Rectal smooth muscle tissue (tissue), 1 donor: Measurements from ENCODE around the gene FFAR1.

Experiments
- H3K27ac ChIP-seq: one replicate; pipeline ENCODE4 v1.7.0; 2013; ENCODE audit warnings: low read depth, low read length, inconsistent platforms
- H3K27me3 ChIP-seq: one replicate; pipeline ENCODE4 v1.7.0; 2013; ENCODE audit warnings: low read length; ENCODE audit not compliant: control insufficient read depth, insufficient read depth
- H3K36me3 ChIP-seq: one replicate; pipeline ENCODE4 v1.7.0; 2013; ENCODE audit warnings: low read length; ENCODE audit not compliant: control insufficient read depth, insufficient read depth
- H3K4me1 ChIP-seq: one replicate; pipeline ENCODE4 v1.7.0; 2013; ENCODE audit warnings: low read length; ENCODE audit not compliant: control insufficient read depth, insufficient read depth
- H3K4me3 ChIP-seq: one replicate; pipeline ENCODE4 v1.7.0; 2013; ENCODE audit warnings: low read length
- H3K9ac ChIP-seq: one replicate; pipeline ENCODE4 v1.7.0; 2013; ENCODE audit warnings: low read length

FFAR1 gene

GRCh38 chr19:35308910-35309309 lies 38.8 kb upstream of the FFAR1 start:
- no peaks in the 10 kb centered on the region for H3K36me3 ChIP-seq
- peaks cover 3% of the 10 kb centered on the region for H3K27me3 ChIP-seq
- no peak overlapping the region for H3K27ac ChIP-seq
- no peak overlapping the region for H3K4me3 ChIP-seq
- no peak overlapping the region for H3K9ac ChIP-seq
- H3K4me1 ChIP-seq: no peaks in the 10 kb centered on the region

- Histone ChIP-seq H3K36me3 (no peaks in the 10 kb centered on the region), H3K27me3 (no peaks in the 10 kb centered on the region), H3K9ac (no peak overlapping the region), H3K4me1 (no peaks in the 10 kb centered on the region), H3K4me3 (no peak overlapping the region), H3K27ac (no peak overlapping the region)
Measured at GRCh38 chr19:35309481-35310279, 38.0 kb upstream of the FFAR1 start.

GRCh38 chr19:35310331-35310730 lies 37.4 kb upstream of the FFAR1 start:
- Histone ChIP-seq H3K27me3 (no peaks in the 10 kb centered on the region), H3K4me1 (no peaks in the 10 kb centered on the region), H3K4me3 (no peak overlapping the region), H3K9ac (no peak overlapping the region), H3K27ac (no peak overlapping the region), H3K36me3 (no peaks in the 10 kb centered on the region)

- Histone ChIP-seq H3K36me3 (no peaks in the 10 kb centered on the region), H3K4me3 (no peak overlapping the region), H3K27ac (no peak overlapping the region), H3K27me3 (no peaks in the 10 kb centered on the region), H3K4me1 (no peaks in the 10 kb centered on the region), H3K9ac (no peak overlapping the region)
Measured at GRCh38 chr19:35310811-35311465, 36.8 kb upstream of the FFAR1 start.

GRCh38 chr19:35311901-35312665 lies 35.6 kb upstream of the FFAR1 start:
- H3K4me3 ChIP-seq: no peak overlapping the region
- no peak overlapping the region for H3K9ac ChIP-seq
- H3K4me1 ChIP-seq: no peaks in the 10 kb centered on the region

GRCh38 chr19:35313587-35313986 lies 34.1 kb upstream of the FFAR1 start:
- H3K36me3 ChIP-seq: no peaks in the 10 kb centered on the region
- no peak overlapping the region for H3K27ac ChIP-seq
- H3K9ac ChIP-seq: no peak overlapping the region
- H3K4me1 ChIP-seq: no peaks in the 10 kb centered on the region
- no peak overlapping the region for H3K4me3 ChIP-seq
- no peaks in the 10 kb centered on the region for H3K27me3 ChIP-seq

More at GRCh38 chr19:35311901-35312665, 35.6 kb upstream of the FFAR1 start:
- H3K27me3 ChIP-seq: no peaks in the 10 kb centered on the region
- no peaks in the 10 kb centered on the region for H3K36me3 ChIP-seq
- H3K27ac ChIP-seq: no peak overlapping the region

- H3K36me3 ChIP-seq: no peaks in the 10 kb centered on the region
- H3K4me3 ChIP-seq: no peak overlapping the region
- H3K4me1 ChIP-seq: no peaks in the 10 kb centered on the region
- H3K27ac ChIP-seq: no peak overlapping the region
- no peaks in the 10 kb centered on the region for H3K27me3 ChIP-seq
- no peak overlapping the region for H3K9ac ChIP-seq
Measured at GRCh38 chr19:35314031-35314430, 33.7 kb upstream of the FFAR1 start.

GRCh38 chr19:35314858-35315470 lies 32.7 kb upstream of the FFAR1 start:
- no peaks in the 10 kb centered on the region for H3K36me3 ChIP-seq
- H3K4me3 ChIP-seq: no peak overlapping the region
- H3K27me3 ChIP-seq: no peaks in the 10 kb centered on the region
- H3K9ac ChIP-seq: no peak overlapping the region
- H3K4me1 ChIP-seq: no peaks in the 10 kb centered on the region
- H3K27ac ChIP-seq: no peak overlapping the region

GRCh38 chr19:35315883-35316282 lies 31.8 kb upstream of the FFAR1 start:
- Histone ChIP-seq H3K27me3 (no peaks in the 10 kb centered on the region), H3K27ac (no peak overlapping the region), H3K9ac (no peak overlapping the region), H3K36me3 (no peaks in the 10 kb centered on the region), H3K4me1 (no peaks in the 10 kb centered on the region), H3K4me3 (no peak overlapping the region)

GRCh38 chr19:35316560-35316959 lies 31.1 kb upstream of the FFAR1 start:
- no peak overlapping the region for H3K27ac ChIP-seq
- no peaks in the 10 kb centered on the region for H3K36me3 ChIP-seq
- H3K27me3 ChIP-seq: no peaks in the 10 kb centered on the region
- no peaks in the 10 kb centered on the region for H3K4me1 ChIP-seq
- no peak overlapping the region for H3K4me3 ChIP-seq
- H3K9ac ChIP-seq: no peak overlapping the region

- Histone ChIP-seq H3K36me3 (no peaks in the 10 kb centered on the region), H3K27ac (no peak overlapping the region), H3K27me3 (no peaks in the 10 kb centered on the region), H3K9ac (no peak overlapping the region), H3K4me3 (no peak overlapping the region), H3K4me1 (no peaks in the 10 kb centered on the region)
Measured at GRCh38 chr19:35317464-35318043, 30.1 kb upstream of the FFAR1 start.
